Esophagus muscularis mucosa (tissue), 4 donors: Measurements from ENCODE around the gene MIS12. TPM values are rescaled to one million over a fixed set of nuclear protein-coding genes. Genes with fewer than 3 reads are reported as not detected.

Experiments used
- DNase-seq: peaks from one replicate; pipeline ENCODE4 v3.0.0-alpha.2; 2017; ENCODE audit errors: extremely low spot score
- H3K27ac ChIP-seq, 4 donors: fragments of 200-600 bp; sonication (generic); replicated peaks in 1 of 4; 1 replicate in 3 of 4; 2 replicates in 1 of 4; pipeline ENCODE4 v1.5.1; 2016 to 2019; ENCODE audit warnings: mild to moderate bottlenecking in 1 of 4
- H3K27me3 ChIP-seq, 4 donors: fragments of 200-600 bp; sonication (generic); one replicate each; pipeline versions ENCODE4 v1.5.1 to v1.6.0; 2016 to 2019
- H3K36me3 ChIP-seq, 4 donors: fragments of 200-600 bp; sonication (generic); one replicate each; pipeline ENCODE4 v1.5.1; 2016 to 2019
- H3K4me1 ChIP-seq, 4 donors: fragments of 200-600 bp; sonication (generic); one replicate each; pipeline ENCODE4 v1.5.1; 2016 to 2019
- H3K4me3 ChIP-seq, 4 donors: fragments of 200-600 bp; sonication (generic); 1 replicate in 2 of 4; 2 replicates in 2 of 4; pipeline ENCODE4 v1.5.1; 2016 to 2019; ENCODE audit warnings: mild to moderate bottlenecking in 4 of 4, moderate library complexity in 1 of 4
- H3K9me3 ChIP-seq, 4 donors: fragments of 200-600 bp; sonication (generic); 1 replicate in 3 of 4; 2 replicates in 1 of 4; pipeline ENCODE4 v1.5.1; 2016 to 2019
- CTCF ChIP-seq, 3 experiments: fragments of 200-600 bp in 2 of 3; fragments of 450-650 bp in 1 of 3; sonication (generic) in 2 of 3; IDR thresholded peaks; one replicate each; pipeline ENCODE4 v1.5.1; 2017 to 2019; ENCODE audit warnings: antibody characterized with exemption in 3 of 3, mild to moderate bottlenecking in 2 of 3, moderate library complexity in 1 of 3
- EP300 ChIP-seq: sonication (generic); formaldehyde crosslinking; IDR thresholded peaks from one replicate; pipeline ENCODE4 v1.6.1; 2017; ENCODE audit warnings: antibody characterized with exemption
- POLR2A ChIP-seq: fragments of 450-650 bp; IDR thresholded peaks from one replicate; pipeline ENCODE4 v1.6.1; 2017; ENCODE audit warnings: antibody characterized with exemption, moderate library complexity, mild to moderate bottlenecking, low read depth
- POLR2AphosphoS5 ChIP-seq, 2 donors: sonication (generic); formaldehyde crosslinking; IDR thresholded peaks; one replicate each; pipeline ENCODE4 v1.6.1; 2017; ENCODE audit warnings: antibody characterized with exemption in 2 of 2
- WGBS: methylation state at CpG from one replicate; pipeline ENCODE4 v1.1.5; 2018; 5-methylcytosine and 5-hydroxymethylcytosine counted together
- intact Hi-C: fragments of 100-400 bp; cut with DNase I; formaldehyde crosslinking; loops from one replicate; pipeline ENCODE4 v1.15.1; 2023
- total RNA-seq, 4 donors: library from RNA; depleted of rRNA; stranded (reverse); fragments of >200 nt; gene quantifications; one replicate each; pipeline versions ENCODE4 v1.1.0 to v1.2.1, GENCODE V29; 2016

MIS12 gene
- total RNA-seq, 4 donors from 2014 or later: 8.8 to 18.9 (median 14.6) TPM

GRCh38 chr17:5478992-5479391 lies 7.4 kb upstream of the MIS12 start:
- no peaks in the 10 kb centered on the region for H3K9me3 ChIP-seq
- H3K27me3 ChIP-seq: no peaks in the 10 kb centered on the region
- intact Hi-C loops: no loop called here
- H3K4me3 ChIP-seq: no peak overlapping the region
- TF ChIP-seq EP300 (no peak), POLR2AphosphoS5 (IDR thresholded peaks at IDR 0.05) (no peak), POLR2A (no peak), CTCF (IDR thresholded peaks at IDR 0.05) (no peak)
- no peak for DNase-seq
- 98% methylated on average over 4 of the region's 4 CpGs for WGBS
- H3K4me1 ChIP-seq: peaks cover 0 to 18% (median 5%) of the 10 kb centered on the region in 4 donors
- peaks cover 42 to 99% (median 95%) of the 10 kb centered on the region in 4 donors for H3K36me3 ChIP-seq
- no peak overlapping the region for H3K27ac ChIP-seq

- no peaks in the 10 kb centered on the region for H3K9me3 ChIP-seq
- TF ChIP-seq EP300 (no peak), POLR2AphosphoS5 (IDR thresholded peaks at IDR 0.05) (no peak), CTCF (IDR thresholded peaks at IDR 0.05) (no peak), POLR2A (no peak)
- peaks cover 13 to 35% (median 21%) of the 10 kb centered on the region in 4 donors for H3K4me1 ChIP-seq
- 76% methylated on average over 6 of the region's 6 CpGs for WGBS
- intact Hi-C loops: no loop called here
- no peak overlapping the region for H3K27ac ChIP-seq
- no peak overlapping the region for H3K4me3 ChIP-seq
- no peak for DNase-seq
- H3K36me3 ChIP-seq: peaks cover 29 to 89% (median 83%) of the 10 kb centered on the region in 4 donors
- H3K27me3 ChIP-seq: no peaks in the 10 kb centered on the region
Measured at GRCh38 chr17:5480962-5481361, 5.4 kb upstream of the MIS12 start.

GRCh38 chr17:5481451-5481850 lies 4.9 kb upstream of the MIS12 start:
- TF ChIP-seq POLR2A: no peak
- TF ChIP-seq EP300: no peak
- no peak for TF ChIP-seq CTCF (IDR thresholded peaks at IDR 0.05)
- no peak for TF ChIP-seq POLR2AphosphoS5 (IDR thresholded peaks at IDR 0.05)
- no peak overlapping the region for H3K4me3 ChIP-seq
- H3K36me3 ChIP-seq: peaks cover 29 to 85% (median 80%) of the 10 kb centered on the region in 4 donors
- 99% methylated on average over 4 of the region's 4 CpGs for WGBS
- H3K27ac ChIP-seq: no peak overlapping the region
- H3K27me3 ChIP-seq: no peaks in the 10 kb centered on the region
- H3K9me3 ChIP-seq: no peaks in the 10 kb centered on the region
- DNase-seq: no peak
- H3K4me1 ChIP-seq: peaks cover 13 to 35% (median 21%) of the 10 kb centered on the region in 4 donors
- intact Hi-C loops: no loop called here

GRCh38 chr17:5485270-5486205 lies 828 bp upstream of the MIS12 start, which contains the start of gene DERL2:
DERL2 (minus strand) TSS chr17:5486178; CDS start chr17:5486161, 17 bp downstream.
- Histone ChIP-seq H3K36me3 (peaks cover 0 to 65% (median 54%) of the 10 kb centered on the region in 4 donors), H3K4me3 (peak within 1 kb of the TSS; percentile 76 to 90 (median 88)), H3K27ac (peak within 1 kb of the TSS; percentile 95 to 99 (median 98)), H3K9me3 (no peaks in the 10 kb centered on the region), H3K27me3 (no peaks in the 10 kb centered on the region), H3K4me1 (peaks cover 26 to 54% (median 38%) of the 10 kb centered on the region in 4 donors)
- no peak for DNase-seq
- intact Hi-C loops: no loop called here
- no peak for TF ChIP-seq POLR2A
- no peak for TF ChIP-seq POLR2AphosphoS5 (IDR thresholded peaks at IDR 0.05)
- TF ChIP-seq CTCF (IDR thresholded peaks at IDR 0.05): no peak
- TF ChIP-seq EP300: no peak
- 6% methylated on average over 25 of the region's 29 CpGs for WGBS
